ENCODE data around the gene SMG6.
"Not testable (repeated sequence)": the region's sequence is repeated elsewhere in the genome, so short reads cannot be mapped to it uniquely, and the experiment has no call there.

Gene SMG6

GRCh38 chr17:2178798-2179501 is 124.6 kb downstream of the SMG6 start:
- no peak for DNase-seq (ENCODE audit: low read depth)

GRCh38 chr17:2177235-2177811 is 126.3 kb downstream of the SMG6 start:
- no peak for DNase-seq (ENCODE audit: low read depth)

- DNase-seq (ENCODE audit: low read depth) = no peak
These were observed 127.0 kb downstream of the SMG6 start for GRCh38 chr17:2176499-2177169.

GRCh38 chr17:2175294-2175628 is 128.3 kb downstream of the SMG6 start:
- DNase-seq (ENCODE audit: low read depth) = no peak

GRCh38 chr17:2174468-2175293 is 128.9 kb downstream of the SMG6 start:
- no peak for DNase-seq (ENCODE audit: low read depth)

- no peak for DNase-seq (ENCODE audit: low read depth)
These were observed 129.6 kb downstream of the SMG6 start for GRCh38 chr17:2174014-2174413.

- DNase-seq (ENCODE audit: low read depth) = no peak
These were observed 130.6 kb downstream of the SMG6 start for GRCh38 chr17:2172999-2173398.

GRCh38 chr17:2172077-2172851 is 131.3 kb downstream of the SMG6 start:
- DNase-seq (ENCODE audit: low read depth) = no peak

- DNase-seq (ENCODE audit: low read depth) = no peak
These were observed 131.9 kb downstream of the SMG6 start for GRCh38 chr17:2171702-2172076.

GRCh38 chr17:2170023-2170422 is 133.6 kb downstream of the SMG6 start:
- DNase-seq (ENCODE audit: low read depth) = no peak

GRCh38 chr17:2165723-2166122 is 137.9 kb downstream of the SMG6 start:
- not testable (repeated sequence) for DNase-seq (ENCODE audit: low read depth)

GRCh38 chr17:2158396-2158780 is 145.2 kb downstream of the SMG6 start:
- DNase-seq (ENCODE audit: low read depth) = no peak

GRCh38 chr17:2157675-2158395 is 145.8 kb downstream of the SMG6 start:
- no peak for DNase-seq (ENCODE audit: low read depth)

GRCh38 chr17:2157081-2157480 is 146.5 kb downstream of the SMG6 start:
- no peak for DNase-seq (ENCODE audit: low read depth)

- no peak for DNase-seq (ENCODE audit: low read depth)
These were observed 146.9 kb downstream of the SMG6 start for GRCh38 chr17:2156666-2157065.

GRCh38 chr17:2155573-2155972 is 148.0 kb downstream of the SMG6 start:
- no peak for DNase-seq (ENCODE audit: low read depth)

- DNase-seq (ENCODE audit: low read depth) = no peak
These were observed 152.1 kb downstream of the SMG6 start for GRCh38 chr17:2151358-2152033.

- no peak for DNase-seq (ENCODE audit: low read depth)
These were observed 152.8 kb downstream of the SMG6 start for GRCh38 chr17:2150806-2151205.

- no peak for DNase-seq (ENCODE audit: low read depth)
These were observed 153.7 kb downstream of the SMG6 start for GRCh38 chr17:2149934-2150333.

GRCh38 chr17:2146132-2146871 is 157.3 kb downstream of the SMG6 start:
- DNase-seq (ENCODE audit: low read depth) = no peak

Data from T-helper 22 cell (primary cell).